Measurements from ENCODE around the gene GPN1.

Gene GPN1

GRCh38 chr2:27689424-27689823 is 60.6 kb downstream of the GPN1 start:
- Histone ChIP-seq H3K4me3 (ENCODE audit: low read length) (no peak overlapping the region), H3K4me1 (ENCODE audit: control insufficient read depth, insufficient read depth, low read length) (no peaks in the 10 kb centered on the region), H3K9me3 (ENCODE audit: control insufficient read depth, insufficient read depth, low read length) (no peaks in the 10 kb centered on the region), H3K36me3 (ENCODE audit: control insufficient read depth, insufficient read depth, low read length) (peaks cover 10% of the 10 kb centered on the region; the same call in 1 of the 2 replicates), H3K27ac (ENCODE audit: low read length) (no peak overlapping the region), H3K27me3 (ENCODE audit: control insufficient read depth, insufficient read depth, low read length) (no peaks in the 10 kb centered on the region)
- DNase-seq (ENCODE audit: low read depth, low spot score), result no peak
- WGBS (ENCODE audit: insufficient coverage, insufficient read length), result no CpG with 5 or more reads among the region's 2 CpGs

- Histone ChIP-seq H3K27me3 (ENCODE audit: control insufficient read depth, insufficient read depth, low read length) (no peaks in the 10 kb centered on the region), H3K4me1 (ENCODE audit: control insufficient read depth, insufficient read depth, low read length) (no peaks in the 10 kb centered on the region), H3K27ac (ENCODE audit: low read length) (no peak overlapping the region), H3K36me3 (ENCODE audit: control insufficient read depth, insufficient read depth, low read length) (peaks cover 10% of the 10 kb centered on the region; the same call in 1 of the 2 replicates), H3K9me3 (ENCODE audit: control insufficient read depth, insufficient read depth, low read length) (no peaks in the 10 kb centered on the region), H3K4me3 (ENCODE audit: low read length) (no peak overlapping the region)
- no peak for DNase-seq (ENCODE audit: low read depth, low spot score)
These were observed 61.2 kb downstream of the GPN1 start for GRCh38 chr2:27690052-27690451.

- no peak overlapping the region for H3K27ac ChIP-seq (ENCODE audit: low read length)
- H3K36me3 ChIP-seq (ENCODE audit: control insufficient read depth, insufficient read depth, low read length), result no peaks in the 10 kb centered on the region
- no peak for DNase-seq (ENCODE audit: low read depth, low spot score)
- H3K4me3 ChIP-seq (ENCODE audit: low read length), result no peak overlapping the region
- H3K9me3 ChIP-seq (ENCODE audit: control insufficient read depth, insufficient read depth, low read length), result no peaks in the 10 kb centered on the region
- H3K27me3 ChIP-seq (ENCODE audit: control insufficient read depth, insufficient read depth, low read length), result no peaks in the 10 kb centered on the region
- no peaks in the 10 kb centered on the region for H3K4me1 ChIP-seq (ENCODE audit: control insufficient read depth, insufficient read depth, low read length)
- no CpG with 5 or more reads among the region's 1 CpG for WGBS (ENCODE audit: insufficient coverage, insufficient read length)
These were observed 68.8 kb downstream of the GPN1 start for GRCh38 chr2:27697660-27698059.

Data from iPS DF 6.9 (cell line).